ENCODE data around the gene ATL3. TPM values are rescaled to one million over a fixed set of nuclear protein-coding genes. Genes with fewer than 3 reads are reported as not detected.
"Not testable (repeated sequence)": the region's sequence is repeated elsewhere in the genome, so short reads cannot be mapped to it uniquely, and the experiment has no call there.

The ATL3 gene
- total and polyA plus RNA-seq, 3 experiments from 2014 or later, result 21.5 to 42.1 (median 41.9) TPM

GRCh38 chr11:63663809-63664208 lies 7.4 kb downstream of the ATL3 start:
- Histone ChIP-seq H3K27ac (ENCODE audit: low read depth, low read length) (no peak overlapping the region), H3K36me3 (ENCODE audit: insufficient read depth, low read length) (no peaks in the 10 kb centered on the region), H3K27me3 (ENCODE audit: insufficient read depth, low read length, poor library complexity, severe bottlenecking) (no peaks in the 10 kb centered on the region), H3K4me1 (ENCODE audit: insufficient read depth, low read length) (peaks cover 11% of the 10 kb centered on the region), H3K4me3 (ENCODE audit: low read length) (no peak overlapping the region), H3K9me3 (ENCODE audit: low read length) (no peaks in the 10 kb centered on the region)
- H3K36me3 Mint-ChIP-seq, result peaks cover 0 to 16% (median 6%) of the 10 kb centered on the region in 3 donors
- no peak for DNase-seq
- peak overlapping the region in 1 of 8 donors; percentile 72 for H3K27ac Mint-ChIP-seq
- CTCF ChIA-PET, result no interaction called here
- no peaks in the 10 kb centered on the region for H3K27me3 Mint-ChIP-seq
- H3K4me3 Mint-ChIP-seq, result peak overlapping the region in 1 of 7 donors; percentile 82
- peaks cover 39 to 77% (median 52%) of the 10 kb centered on the region in 3 donors for H3K4me1 Mint-ChIP-seq
- no peaks in the 10 kb centered on the region for H3K9me3 Mint-ChIP-seq
- POLR2A ChIA-PET, result no interaction called here

GRCh38 chr11:63660972-63661371 lies 10.2 kb downstream of the ATL3 start:
- peaks cover 3% of the 10 kb centered on the region for H3K36me3 ChIP-seq (ENCODE audit: insufficient read depth, low read length)
- H3K9me3 Mint-ChIP-seq, result no peaks in the 10 kb centered on the region
- DNase-seq, result no peak
- peak overlapping the region in 1 of 8 donors; percentile 17 for H3K27ac Mint-ChIP-seq
- ChIA-PET CTCF (interaction anchor here (0.8 to 1.4 kb wide), 2 partner anchors 10 to 21 kb away, joined by 3 to 6 read pairs; no protein-coding TSS in a partner anchor), POLR2A (interaction anchor here (1.0 kb wide), 1 partner anchor 20 kb away, joined by 7 read pairs; the partner anchor contains the start of gene RTN3)
- no peak overlapping the region for H3K4me3 ChIP-seq (ENCODE audit: low read length)
- peaks cover 31 to 56% (median 42%) of the 10 kb centered on the region in 3 donors for H3K4me1 Mint-ChIP-seq
- no peak overlapping the region for H3K4me3 Mint-ChIP-seq
- H3K27me3 ChIP-seq (ENCODE audit: insufficient read depth, low read length, poor library complexity, severe bottlenecking), result no peaks in the 10 kb centered on the region
- H3K9me3 ChIP-seq (ENCODE audit: low read length), result no peaks in the 10 kb centered on the region
- H3K4me1 ChIP-seq (ENCODE audit: insufficient read depth, low read length), result no peaks in the 10 kb centered on the region
- H3K27ac ChIP-seq (ENCODE audit: low read depth, low read length), result no peak overlapping the region
- H3K27me3 Mint-ChIP-seq, result no peaks in the 10 kb centered on the region
- peaks cover 4 to 23% (median 5%) of the 10 kb centered on the region in 3 donors for H3K36me3 Mint-ChIP-seq

GRCh38 chr11:63652671-63653070 lies 18.5 kb downstream of the ATL3 start:
- no peak for DNase-seq
- no peaks in the 10 kb centered on the region for H3K9me3 ChIP-seq (ENCODE audit: low read length)
- no peak overlapping the region for H3K4me3 ChIP-seq (ENCODE audit: low read length)
- H3K27me3 ChIP-seq (ENCODE audit: insufficient read depth, low read length, poor library complexity, severe bottlenecking), result no peaks in the 10 kb centered on the region
- peaks cover 14 to 53% (median 19%) of the 10 kb centered on the region in 3 donors for H3K36me3 Mint-ChIP-seq
- H3K27ac Mint-ChIP-seq, result peak overlapping the region in 4 of 8 donors; percentile 34 to 85 (median 64)
- POLR2A ChIA-PET, result interaction anchor here (0.6 kb wide), 1 partner anchor 101 kb away, joined by 5 read pairs; no protein-coding TSS in a partner anchor
- H3K4me1 Mint-ChIP-seq, result peaks cover 13 to 18% (median 13%) of the 10 kb centered on the region in 3 donors
- H3K27ac ChIP-seq (ENCODE audit: low read depth, low read length), result no peak overlapping the region
- H3K27me3 Mint-ChIP-seq, result no peaks in the 10 kb centered on the region
- H3K36me3 ChIP-seq (ENCODE audit: insufficient read depth, low read length), result peaks cover 15% of the 10 kb centered on the region
- no peaks in the 10 kb centered on the region for H3K9me3 Mint-ChIP-seq
- no peaks in the 10 kb centered on the region for H3K4me1 ChIP-seq (ENCODE audit: insufficient read depth, low read length)
- CTCF ChIA-PET, result no interaction called here
- H3K4me3 Mint-ChIP-seq, result no peak overlapping the region

GRCh38 chr11:63643205-63643604 lies 28.0 kb downstream of the ATL3 start:
- no peak for DNase-seq
- Mint-ChIP-seq H3K9me3 (no peaks in the 10 kb centered on the region), H3K4me3 (no peak overlapping the region), H3K27ac (peak overlapping the region in 3 of 8 donors; percentile 31 to 74 (median 39)), H3K36me3 (peaks cover 0 to 65% (median 20%) of the 10 kb centered on the region in 3 donors), H3K27me3 (no peaks in the 10 kb centered on the region), H3K4me1 (peaks cover 6 to 14% (median 14%) of the 10 kb centered on the region in 3 donors)
- H3K4me1 ChIP-seq (ENCODE audit: insufficient read depth, low read length), result no peaks in the 10 kb centered on the region
- ChIA-PET CTCF (interaction anchor here (1.0 kb wide), 1 partner anchor 26 kb away, joined by 3 read pairs; no protein-coding TSS in a partner anchor), POLR2A (no interaction called here)
- H3K27me3 ChIP-seq (ENCODE audit: insufficient read depth, low read length, poor library complexity, severe bottlenecking), result no peaks in the 10 kb centered on the region
- H3K4me3 ChIP-seq (ENCODE audit: low read length), result no peak overlapping the region
- no peaks in the 10 kb centered on the region for H3K9me3 ChIP-seq (ENCODE audit: low read length)
- H3K36me3 ChIP-seq (ENCODE audit: insufficient read depth, low read length), result peaks cover 18% of the 10 kb centered on the region
- no peak overlapping the region for H3K27ac ChIP-seq (ENCODE audit: low read depth, low read length)

- POLR2A ChIA-PET, result no interaction called here
Observed at GRCh38 chr11:63641727-63642126, 29.4 kb downstream of the ATL3 start.

GRCh38 chr11:63639199-63639832 lies 31.9 kb downstream of the ATL3 start:
- Histone ChIP-seq H3K9me3 (ENCODE audit: low read length) (no peaks in the 10 kb centered on the region), H3K27me3 (ENCODE audit: insufficient read depth, low read length, poor library complexity, severe bottlenecking) (no peaks in the 10 kb centered on the region), H3K4me1 (ENCODE audit: insufficient read depth, low read length) (no peaks in the 10 kb centered on the region), H3K36me3 (ENCODE audit: insufficient read depth, low read length) (peaks cover 22% of the 10 kb centered on the region), H3K4me3 (ENCODE audit: low read length) (no peak overlapping the region), H3K27ac (ENCODE audit: low read depth, low read length) (no peak overlapping the region)
- peaks cover 11 to 25% (median 18%) of the 10 kb centered on the region in 3 donors for H3K4me1 Mint-ChIP-seq
- CTCF ChIA-PET, result interaction anchor here (0.7 to 4.6 kb wide), 10 partner anchors 10 to 160 kb away, joined by 3 to 44 read pairs (median 3); no protein-coding TSS in a partner anchor
- peak overlapping the region in 5 of 8 donors; percentile 13 to 93 (median 43) for H3K27ac Mint-ChIP-seq
- POLR2A ChIA-PET, result interaction anchor here (0.5 kb wide), 1 partner anchor 84 kb away, joined by 3 read pairs; no protein-coding TSS in a partner anchor
- DNase-seq, result peak in 1 of 5 donors; percentile 11
- H3K9me3 Mint-ChIP-seq, result no peaks in the 10 kb centered on the region
- peaks cover 0 to 58% (median 16%) of the 10 kb centered on the region in 3 donors for H3K36me3 Mint-ChIP-seq
- H3K4me3 Mint-ChIP-seq, result no peak overlapping the region
- no peaks in the 10 kb centered on the region for H3K27me3 Mint-ChIP-seq

More at GRCh38 chr11:63641727-63642126, 29.4 kb downstream of the ATL3 start:
- Mint-ChIP-seq H3K27me3 (no peaks in the 10 kb centered on the region), H3K36me3 (peaks cover 0 to 61% (median 14%) of the 10 kb centered on the region in 3 donors), H3K4me3 (no peak overlapping the region), H3K9me3 (no peaks in the 10 kb centered on the region), H3K27ac (peak overlapping the region in 3 of 8 donors; percentile 3 to 73 (median 61)), H3K4me1 (peaks cover 8 to 19% (median 14%) of the 10 kb centered on the region in 3 donors)
- Histone ChIP-seq H3K9me3 (ENCODE audit: low read length) (no peaks in the 10 kb centered on the region), H3K27me3 (ENCODE audit: insufficient read depth, low read length, poor library complexity, severe bottlenecking) (no peaks in the 10 kb centered on the region), H3K4me3 (ENCODE audit: low read length) (no peak overlapping the region), H3K36me3 (ENCODE audit: insufficient read depth, low read length) (peaks cover 15% of the 10 kb centered on the region), H3K4me1 (ENCODE audit: insufficient read depth, low read length) (no peaks in the 10 kb centered on the region), H3K27ac (ENCODE audit: low read depth, low read length) (no peak overlapping the region)
- no peak for DNase-seq
- CTCF ChIA-PET, result interaction anchor here (0.5 kb wide), 1 partner anchor 1580 kb away, joined by 3 read pairs; no protein-coding TSS in a partner anchor

GRCh38 chr11:63638436-63638835 lies 32.7 kb downstream of the ATL3 start:
- not testable (repeated sequence) for H3K9me3 Mint-ChIP-seq; DNase-seq; H3K9me3 ChIP-seq (ENCODE audit: low read length); H3K4me3 Mint-ChIP-seq; H3K4me3 ChIP-seq (ENCODE audit: low read length); H3K27me3 ChIP-seq (ENCODE audit: insufficient read depth, low read length, poor library complexity, severe bottlenecking); H3K27ac ChIP-seq (ENCODE audit: low read depth, low read length); H3K4me1 ChIP-seq (ENCODE audit: insufficient read depth, low read length); H3K27me3 Mint-ChIP-seq
- Mint-ChIP-seq H3K4me1 (peaks cover 11 to 25% (median 18%) of the 10 kb centered on the region in 3 donors), H3K27ac (peak overlapping the region in 1 of 8 donors; percentile 61), H3K36me3 (peaks cover 0 to 53% (median 12%) of the 10 kb centered on the region in 3 donors)
- CTCF ChIA-PET, result interaction anchor here (0.8 to 4.6 kb wide), 6 partner anchors 10 to 159 kb away, joined by 3 to 44 read pairs (median 6); no protein-coding TSS in a partner anchor
- H3K36me3 ChIP-seq (ENCODE audit: insufficient read depth, low read length), result peaks cover 16% of the 10 kb centered on the region
- POLR2A ChIA-PET, result interaction anchor here (0.5 kb wide), 1 partner anchor 85 kb away, joined by 3 read pairs; no protein-coding TSS in a partner anchor

All from CD8-positive, alpha-beta memory T cell (primary cell).